Fibroblast of skin of left biceps (primary cell): ENCODE measurements around the gene DCAF15.
A peak's percentile ranks its signal among the peaks of the same experiment; 100 is the strongest.

Source experiments
- DNase-seq, 2 experiments: peaks; one replicate each; pipeline ENCODE4 v3.0.0-alpha.2; 2013; ENCODE audit warnings: low read depth in 2 of 2

DCAF15 gene

GRCh38 chr19:13995017-13995728 lies 42.9 kb downstream of the DCAF15 start:
- DNase-seq, result no peak

- no peak for DNase-seq
These were observed 43.8 kb downstream of the DCAF15 start for GRCh38 chr19:13995878-13996765.

GRCh38 chr19:13996928-13997630 lies 44.8 kb downstream of the DCAF15 start:
- DNase-seq, result no peak

GRCh38 chr19:13997631-13997962 lies 45.3 kb downstream of the DCAF15 start:
- no peak for DNase-seq

GRCh38 chr19:13998426-13998825 lies 46.1 kb downstream of the DCAF15 start:
- no peak for DNase-seq

- no peak for DNase-seq
These were observed 46.8 kb downstream of the DCAF15 start for GRCh38 chr19:13999085-13999484.

GRCh38 chr19:14000691-14001375 lies 48.5 kb downstream of the DCAF15 start:
- DNase-seq, result no peak

GRCh38 chr19:14002571-14003250 lies 50.4 kb downstream of the DCAF15 start:
- DNase-seq, result no peak

GRCh38 chr19:14003251-14004055 lies 51.1 kb downstream of the DCAF15 start:
- no peak for DNase-seq

DNA sequence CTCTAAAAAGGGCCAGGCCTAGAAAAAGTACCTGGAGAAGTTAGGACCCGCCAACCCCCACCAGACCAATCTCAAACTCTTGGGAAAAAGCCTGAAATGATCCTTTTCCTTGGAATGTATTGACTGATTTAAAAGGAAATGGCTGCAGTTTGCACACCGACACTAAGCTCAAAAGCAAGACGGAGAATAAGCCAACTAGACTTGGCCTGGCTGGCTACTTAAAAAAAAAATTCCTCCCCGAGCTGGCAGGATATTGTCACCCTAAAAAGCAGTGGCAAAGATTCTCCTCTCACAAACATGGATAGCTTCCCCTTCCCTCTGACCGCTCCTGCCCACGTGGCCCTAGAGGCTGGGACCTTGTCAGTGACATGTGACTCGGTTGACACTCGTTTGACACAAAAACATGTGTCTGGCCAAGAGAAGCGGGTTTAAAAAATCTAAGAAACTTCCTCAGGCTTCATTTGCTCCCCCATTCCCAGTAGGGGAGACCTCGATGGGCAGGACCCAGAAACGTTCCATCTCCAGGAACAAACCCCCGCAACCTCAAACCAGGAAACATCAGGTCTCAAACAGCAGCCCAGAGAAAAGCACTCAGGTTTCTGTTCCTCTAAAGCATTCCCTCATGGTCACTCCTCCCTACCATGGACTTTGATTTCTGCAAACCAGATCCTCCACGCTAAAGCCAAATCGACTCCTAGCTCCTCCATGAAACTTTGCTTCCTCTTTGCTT lies 52.5 kb downstream of the DCAF15 start:
- no peak for DNase-seq

DNA sequence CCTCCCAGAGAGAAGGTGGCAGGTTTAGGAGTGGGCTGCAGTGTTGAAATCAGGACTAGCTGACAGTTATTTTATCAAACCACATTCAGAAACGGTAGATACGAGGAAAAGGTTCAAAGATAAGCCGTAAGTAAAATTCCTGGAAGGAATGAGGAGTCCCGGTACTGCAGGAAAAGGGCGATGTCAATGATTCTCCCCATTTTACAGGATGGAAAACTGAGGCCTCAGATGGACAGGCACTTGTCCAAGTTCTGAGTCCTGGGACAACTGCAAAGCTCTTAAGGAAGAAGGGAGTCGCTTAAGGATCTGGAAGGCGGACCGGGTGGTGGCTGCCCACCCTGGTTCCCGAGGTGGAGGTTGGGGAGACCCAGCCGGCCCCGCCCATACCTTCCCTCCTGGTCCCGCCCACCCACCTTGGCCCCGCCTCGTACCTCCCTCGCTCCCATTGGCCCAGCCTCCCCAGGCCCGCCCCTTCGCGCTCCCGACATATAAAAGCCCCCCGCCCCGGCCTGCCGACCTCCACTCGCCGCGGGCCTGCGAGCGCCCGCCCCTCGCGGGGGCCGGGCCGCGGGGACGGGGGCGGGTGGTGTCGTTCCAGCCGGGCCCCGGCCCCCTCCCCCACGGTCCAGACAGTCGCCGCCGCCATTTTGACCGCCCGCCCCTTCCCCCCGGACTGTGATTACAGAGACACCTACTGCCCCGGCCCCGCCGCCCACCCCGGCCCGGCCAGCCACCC lies 53.2 kb downstream of the DCAF15 start:
- peak; percentile 62 to 70 for DNase-seq

DNA sequence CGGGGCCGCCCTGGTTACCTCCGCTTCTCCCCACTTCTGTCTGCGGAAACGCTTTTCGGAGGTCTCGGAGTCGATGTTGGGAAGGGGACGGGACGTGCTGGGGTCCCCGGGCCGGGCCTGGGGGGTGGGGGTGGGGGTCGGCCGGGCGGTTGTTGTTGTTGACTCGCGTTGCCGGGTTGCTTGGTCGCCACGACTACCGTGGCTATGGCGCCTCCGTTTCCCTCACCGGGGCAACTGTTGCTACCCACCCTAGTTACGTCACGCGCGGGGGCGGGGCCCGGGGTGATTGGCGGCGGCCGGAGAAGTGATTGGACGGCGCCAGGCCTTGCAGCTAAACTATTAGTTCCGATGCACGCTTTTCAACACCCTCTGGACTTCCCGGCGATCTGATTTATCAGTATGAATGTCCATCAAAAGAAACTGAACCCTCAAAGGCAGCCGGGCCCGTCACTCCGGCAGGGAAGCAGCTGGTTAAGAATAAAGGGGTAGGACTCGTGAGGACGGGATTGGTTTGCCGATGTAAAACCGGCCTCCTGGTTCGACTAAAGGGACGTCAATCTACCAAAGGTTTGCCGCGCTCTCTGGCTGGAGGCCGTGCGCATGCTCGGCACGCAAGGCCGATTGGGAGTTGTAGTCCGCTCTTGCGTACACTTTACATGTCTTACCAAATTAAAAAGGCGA lies 53.9 kb downstream of the DCAF15 start, which contains the start of gene RFX1:
RFX1 (minus strand) TSS at position 236 of the 681 bp plus-strand sequence. CDS start 12,477 bp downstream, outside the sequence.
- peak; percentile 100 for DNase-seq

GRCh38 chr19:14006766-14007562 lies 54.7 kb downstream of the DCAF15 start:
- DNase-seq, result no peak
